Endothelial cell of umbilical vein (primary cell): Measurements from ENCODE around the gene FAAP100.

Experiments used
- EZH2 ChIP-seq: IDR thresholded peaks from 2 replicates; pipeline ENCODE4 v1.6.1; 2012; ENCODE audit warnings: borderline replicate concordance, low read depth, mild to moderate bottlenecking, moderate library complexity, low read length, inconsistent platforms; ENCODE audit not compliant: severe bottlenecking
- GATA2 ChIP-seq: IDR thresholded peaks from 2 replicates; pipeline ENCODE4 v1.7.0; 2011; ENCODE audit warnings: low read depth, mild to moderate bottlenecking, moderate library complexity, mixed read lengths, low read length; ENCODE audit not compliant: insufficient read length, insufficient read depth
- JUN ChIP-seq: IDR thresholded peaks from 2 replicates; pipeline ENCODE4 v1.6.1; 2011; ENCODE audit warnings: borderline replicate concordance, low read depth; ENCODE audit not compliant: insufficient read length, insufficient read depth
- POLR2A ChIP-seq: IDR thresholded peaks from 2 replicates; pipeline ENCODE4 v1.6.1; 2012; ENCODE audit warnings: low read depth, mild to moderate bottlenecking, control low read depth, low read length
- POLR2AphosphoS5 ChIP-seq: IDR thresholded peaks from 2 replicates; pipeline ENCODE4 v1.6.1; 2012; ENCODE audit warnings: low read depth, mild to moderate bottlenecking, control low read depth, low read length, moderate library complexity; ENCODE audit not compliant: insufficient read depth
- TF ChIP-seq, protein P1 (sequence below), 2 donors: IDR thresholded peaks; 1 replicate in 1 of 2; 2 replicates in 1 of 2; pipeline ENCODE4 v1.5.1; 2011; ENCODE audit warnings: low read length in 2 of 2, mild to moderate bottlenecking in 2 of 2, moderate library complexity in 2 of 2, control low read depth in 1 of 2, inconsistent platforms in 1 of 2, low read depth in 1 of 2; ENCODE audit not compliant: insufficient read depth in 1 of 2; ENCODE audit errors: extremely low read depth in 1 of 2

DNA sequence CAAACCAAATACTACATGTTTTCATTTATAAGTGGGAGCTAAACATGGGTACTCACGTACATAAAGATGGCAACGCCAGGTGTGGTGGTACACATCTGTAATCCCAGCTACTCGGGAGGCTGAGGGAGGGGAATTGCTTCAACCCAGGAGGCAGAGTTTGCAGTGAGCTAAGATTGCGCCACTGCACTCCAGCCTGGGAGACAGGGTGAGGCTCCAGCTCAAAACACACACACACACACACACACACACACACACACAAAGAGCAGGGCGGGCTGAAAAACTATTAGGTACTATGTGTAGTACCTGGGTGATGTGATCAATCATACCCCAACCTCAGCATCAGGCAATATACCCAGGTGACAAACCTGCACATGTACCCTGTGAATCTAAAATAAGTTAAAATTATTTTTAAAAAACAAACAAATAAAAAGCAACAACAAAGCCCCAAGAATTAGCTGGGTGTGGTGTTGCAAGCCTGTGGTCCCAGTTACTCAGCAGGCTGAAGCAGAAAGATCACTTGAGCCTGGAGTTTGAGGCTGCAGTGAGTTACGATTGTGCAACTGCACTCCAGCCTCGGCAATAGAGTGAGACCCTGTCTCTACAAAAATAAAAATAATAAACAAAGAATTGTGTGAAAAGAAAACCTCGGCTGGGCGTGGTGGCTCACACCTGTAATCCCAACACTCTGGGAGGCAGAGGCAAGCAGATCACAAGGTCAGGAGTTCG, 11.9 kb upstream of the FAAP100 start:
- TF ChIP-seq, protein P1, sequence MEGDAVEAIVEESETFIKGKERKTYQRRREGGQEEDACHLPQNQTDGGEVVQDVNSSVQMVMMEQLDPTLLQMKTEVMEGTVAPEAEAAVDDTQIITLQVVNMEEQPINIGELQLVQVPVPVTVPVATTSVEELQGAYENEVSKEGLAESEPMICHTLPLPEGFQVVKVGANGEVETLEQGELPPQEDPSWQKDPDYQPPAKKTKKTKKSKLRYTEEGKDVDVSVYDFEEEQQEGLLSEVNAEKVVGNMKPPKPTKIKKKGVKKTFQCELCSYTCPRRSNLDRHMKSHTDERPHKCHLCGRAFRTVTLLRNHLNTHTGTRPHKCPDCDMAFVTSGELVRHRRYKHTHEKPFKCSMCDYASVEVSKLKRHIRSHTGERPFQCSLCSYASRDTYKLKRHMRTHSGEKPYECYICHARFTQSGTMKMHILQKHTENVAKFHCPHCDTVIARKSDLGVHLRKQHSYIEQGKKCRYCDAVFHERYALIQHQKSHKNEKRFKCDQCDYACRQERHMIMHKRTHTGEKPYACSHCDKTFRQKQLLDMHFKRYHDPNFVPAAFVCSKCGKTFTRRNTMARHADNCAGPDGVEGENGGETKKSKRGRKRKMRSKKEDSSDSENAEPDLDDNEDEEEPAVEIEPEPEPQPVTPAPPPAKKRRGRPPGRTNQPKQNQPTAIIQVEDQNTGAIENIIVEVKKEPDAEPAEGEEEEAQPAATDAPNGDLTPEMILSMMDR (IDR thresholded peaks at IDR 0.05; ENCODE audit: extremely low read depth in 1 of 2, insufficient read depth in 1 of 2, low read depth in 1 of 2, low read length in 2 of 2), result no peak
- TF ChIP-seq JUN (no peak), GATA2 (no peak), POLR2A (no peak), EZH2 (no peak), POLR2AphosphoS5 (no peak)
